ENCODE measurements around the gene TECPR2. TPM values are rescaled to one million over a fixed set of nuclear protein-coding genes. Genes with fewer than 3 reads are reported as not detected.

The TECPR2 gene
- total RNA-seq, 1 experiment from 2014 or later: 21.3 TPM

- TF ChIP-seq OVOL2 (CRISPR knock-in tag; IDR thresholded peaks at IDR 0.05; ENCODE audit: borderline replicate concordance) (no peak), CREM (CRISPR knock-in tag; IDR thresholded peaks at IDR 0.05) (no peak)
These were observed 18.7 kb upstream of the TECPR2 start (continued) for GRCh38 chr14:102344084-102344483.

- H3K36me3 Mint-ChIP-seq: peaks cover 28% of the 10 kb centered on the region
- DNase-seq (ENCODE audit: low spot score) (no peak), ATAC-seq (no peak)
- H3K4me1 Mint-ChIP-seq: no peaks in the 10 kb centered on the region
- ChIA-PET POLR2A (no interaction called here), CTCF (no interaction called here)
- H3K27ac Mint-ChIP-seq: no peak overlapping the region
- TF ChIP-seq NR3C1 (CRISPR knock-in tag; conservative IDR thresholded peaks at IDR 0.05; ENCODE audit: low read depth): no peak
- no peak for TF ChIP-seq FOXJ3 (CRISPR knock-in tag; IDR thresholded peaks at IDR 0.05; ENCODE audit: borderline replicate concordance)
- no peak for TF ChIP-seq CBFB (CRISPR knock-in tag; IDR thresholded peaks at IDR 0.05; ENCODE audit: low read depth)
- TF ChIP-seq SOX15 (CRISPR knock-in tag; IDR thresholded peaks at IDR 0.05): no peak
- TF ChIP-seq, protein P1, sequence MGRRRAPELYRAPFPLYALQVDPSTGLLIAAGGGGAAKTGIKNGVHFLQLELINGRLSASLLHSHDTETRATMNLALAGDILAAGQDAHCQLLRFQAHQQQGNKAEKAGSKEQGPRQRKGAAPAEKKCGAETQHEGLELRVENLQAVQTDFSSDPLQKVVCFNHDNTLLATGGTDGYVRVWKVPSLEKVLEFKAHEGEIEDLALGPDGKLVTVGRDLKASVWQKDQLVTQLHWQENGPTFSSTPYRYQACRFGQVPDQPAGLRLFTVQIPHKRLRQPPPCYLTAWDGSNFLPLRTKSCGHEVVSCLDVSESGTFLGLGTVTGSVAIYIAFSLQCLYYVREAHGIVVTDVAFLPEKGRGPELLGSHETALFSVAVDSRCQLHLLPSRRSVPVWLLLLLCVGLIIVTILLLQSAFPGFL (CRISPR knock-in tag; IDR thresholded peaks at IDR 0.05; ENCODE audit: borderline replicate concordance): no peak
- no peak for TF ChIP-seq ZNF232 (CRISPR knock-in tag; IDR thresholded peaks at IDR 0.05)
- no peak for TF ChIP-seq SMAD3 (CRISPR knock-in tag; IDR thresholded peaks at IDR 0.05; ENCODE audit: borderline replicate concordance)
- TF ChIP-seq SP1 (CRISPR knock-in tag; conservative IDR thresholded peaks at IDR 0.05): no peak
- TF ChIP-seq ZNF317 (CRISPR knock-in tag; IDR thresholded peaks at IDR 0.05; ENCODE audit: borderline replicate concordance, low read depth): no peak
- TF ChIP-seq ZNF219 (CRISPR knock-in tag; IDR thresholded peaks at IDR 0.05; ENCODE audit: borderline replicate concordance): no peak
- TF ChIP-seq, protein P2, sequence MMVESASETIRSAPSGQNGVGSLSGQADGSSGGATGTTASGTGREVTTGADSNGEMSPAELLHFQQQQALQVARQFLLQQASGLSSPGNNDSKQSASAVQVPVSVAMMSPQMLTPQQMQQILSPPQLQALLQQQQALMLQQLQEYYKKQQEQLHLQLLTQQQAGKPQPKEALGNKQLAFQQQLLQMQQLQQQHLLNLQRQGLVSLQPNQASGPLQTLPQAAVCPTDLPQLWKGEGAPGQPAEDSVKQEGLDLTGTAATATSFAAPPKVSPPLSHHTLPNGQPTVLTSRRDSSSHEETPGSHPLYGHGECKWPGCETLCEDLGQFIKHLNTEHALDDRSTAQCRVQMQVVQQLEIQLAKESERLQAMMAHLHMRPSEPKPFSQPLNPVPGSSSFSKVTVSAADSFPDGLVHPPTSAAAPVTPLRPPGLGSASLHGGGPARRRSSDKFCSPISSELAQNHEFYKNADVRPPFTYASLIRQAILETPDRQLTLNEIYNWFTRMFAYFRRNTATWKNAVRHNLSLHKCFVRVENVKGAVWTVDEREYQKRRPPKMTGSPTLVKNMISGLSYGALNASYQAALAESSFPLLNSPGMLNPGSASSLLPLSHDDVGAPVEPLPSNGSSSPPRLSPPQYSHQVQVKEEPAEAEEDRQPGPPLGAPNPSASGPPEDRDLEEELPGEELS (CRISPR knock-in tag; IDR thresholded peaks at IDR 0.05): no peak
- TF ChIP-seq, protein P3, sequence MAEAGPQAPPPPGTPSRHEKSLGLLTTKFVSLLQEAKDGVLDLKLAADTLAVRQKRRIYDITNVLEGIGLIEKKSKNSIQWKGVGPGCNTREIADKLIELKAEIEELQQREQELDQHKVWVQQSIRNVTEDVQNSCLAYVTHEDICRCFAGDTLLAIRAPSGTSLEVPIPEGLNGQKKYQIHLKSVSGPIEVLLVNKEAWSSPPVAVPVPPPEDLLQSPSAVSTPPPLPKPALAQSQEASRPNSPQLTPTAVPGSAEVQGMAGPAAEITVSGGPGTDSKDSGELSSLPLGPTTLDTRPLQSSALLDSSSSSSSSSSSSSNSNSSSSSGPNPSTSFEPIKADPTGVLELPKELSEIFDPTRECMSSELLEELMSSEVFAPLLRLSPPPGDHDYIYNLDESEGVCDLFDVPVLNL (CRISPR knock-in tag; IDR thresholded peaks at IDR 0.05; ENCODE audit: borderline replicate concordance, low read depth): no peak
- TF ChIP-seq ZNF138 (CRISPR knock-in tag; conservative IDR thresholded peaks at IDR 0.05): no peak
- TF ChIP-seq, protein P4, sequence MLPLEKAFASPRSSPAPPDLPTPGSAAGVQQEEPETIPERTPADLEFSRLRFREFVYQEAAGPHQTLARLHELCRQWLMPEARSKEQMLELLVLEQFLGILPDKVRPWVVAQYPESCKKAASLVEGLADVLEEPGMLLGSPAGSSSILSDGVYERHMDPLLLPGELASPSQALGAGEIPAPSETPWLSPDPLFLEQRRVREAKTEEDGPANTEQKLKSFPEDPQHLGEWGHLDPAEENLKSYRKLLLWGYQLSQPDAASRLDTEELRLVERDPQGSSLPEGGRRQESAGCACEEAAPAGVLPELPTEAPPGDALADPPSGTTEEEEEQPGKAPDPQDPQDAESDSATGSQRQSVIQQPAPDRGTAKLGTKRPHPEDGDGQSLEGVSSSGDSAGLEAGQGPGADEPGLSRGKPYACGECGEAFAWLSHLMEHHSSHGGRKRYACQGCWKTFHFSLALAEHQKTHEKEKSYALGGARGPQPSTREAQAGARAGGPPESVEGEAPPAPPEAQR (CRISPR knock-in tag; IDR thresholded peaks at IDR 0.05): no peak
- no peak for TF ChIP-seq TCF7 (CRISPR knock-in tag; IDR thresholded peaks at IDR 0.05; ENCODE audit: low read depth)
- no peak for TF ChIP-seq HMGXB4 (CRISPR knock-in tag; IDR thresholded peaks at IDR 0.05)
- TF ChIP-seq, protein P5, sequence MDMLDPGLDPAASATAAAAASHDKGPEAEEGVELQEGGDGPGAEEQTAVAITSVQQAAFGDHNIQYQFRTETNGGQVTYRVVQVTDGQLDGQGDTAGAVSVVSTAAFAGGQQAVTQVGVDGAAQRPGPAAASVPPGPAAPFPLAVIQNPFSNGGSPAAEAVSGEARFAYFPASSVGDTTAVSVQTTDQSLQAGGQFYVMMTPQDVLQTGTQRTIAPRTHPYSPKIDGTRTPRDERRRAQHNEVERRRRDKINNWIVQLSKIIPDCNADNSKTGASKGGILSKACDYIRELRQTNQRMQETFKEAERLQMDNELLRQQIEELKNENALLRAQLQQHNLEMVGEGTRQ (CRISPR knock-in tag; IDR thresholded peaks at IDR 0.05): no peak
- TF ChIP-seq ELF4 (CRISPR knock-in tag; IDR thresholded peaks at IDR 0.05; ENCODE audit: low read depth): no peak
- H3K4me3 Mint-ChIP-seq: no peak overlapping the region
- H3K27me3 Mint-ChIP-seq (ENCODE audit: low read depth): no peaks in the 10 kb centered on the region
- H3K9me3 Mint-ChIP-seq: no peaks in the 10 kb centered on the region
These were observed 18.3 kb upstream of the TECPR2 start for GRCh38 chr14:102344485-102344884.
